GM18508 (cell line): ENCODE data around the gene NAALADL2.

Experiments used
- ATAC-seq: cut with Tn5 transposase; IDR thresholded peaks from one replicate; pipeline ENCODE4 v1.9.1; 2021; ENCODE audit warnings: moderate number of reproducible peaks; ENCODE audit not compliant: insufficient read depth, unreplicated experiment

NAALADL2 gene

GRCh38 chr3:175672119-175672689 lies 813.1 kb downstream of the NAALADL2 start:
- no peak for ATAC-seq

- no peak for ATAC-seq
These were observed 820.4 kb downstream of the NAALADL2 start for GRCh38 chr3:175679568-175679967.

GRCh38 chr3:175692256-175692655 lies 833.1 kb downstream of the NAALADL2 start:
- ATAC-seq: no peak

- ATAC-seq: no peak
These were observed 836.1 kb downstream of the NAALADL2 start for GRCh38 chr3:175695251-175695650.

GRCh38 chr3:175702956-175703355 lies 843.8 kb downstream of the NAALADL2 start:
- ATAC-seq: no peak

GRCh38 chr3:175704366-175705055 lies 845.4 kb downstream of the NAALADL2 start:
- ATAC-seq: no peak

- ATAC-seq: no peak
These were observed 854.1 kb downstream of the NAALADL2 start for GRCh38 chr3:175713268-175713667.

- no peak for ATAC-seq
These were observed 857.3 kb downstream of the NAALADL2 start for GRCh38 chr3:175716446-175716845.

- no peak for ATAC-seq
These were observed 867.1 kb downstream of the NAALADL2 start for GRCh38 chr3:175726228-175726627.

- no peak for ATAC-seq
These were observed 869.4 kb downstream of the NAALADL2 start for GRCh38 chr3:175728566-175728965.

- no peak for ATAC-seq
These were observed 870.3 kb downstream of the NAALADL2 start for GRCh38 chr3:175729466-175729865.

- no peak for ATAC-seq
These were observed 872.4 kb downstream of the NAALADL2 start for GRCh38 chr3:175731543-175731942.

GRCh38 chr3:175732017-175732416 lies 872.9 kb downstream of the NAALADL2 start:
- no peak for ATAC-seq

- ATAC-seq: no peak
These were observed 876.7 kb downstream of the NAALADL2 start for GRCh38 chr3:175735866-175736265.

GRCh38 chr3:175737646-175738572 lies 878.8 kb downstream of the NAALADL2 start:
- no peak for ATAC-seq

- no peak for ATAC-seq
These were observed 882.8 kb downstream of the NAALADL2 start for GRCh38 chr3:175741951-175742350.

- no peak for ATAC-seq
These were observed 884.7 kb downstream of the NAALADL2 start for GRCh38 chr3:175743733-175744400.

- ATAC-seq: no peak
These were observed 887.2 kb downstream of the NAALADL2 start for GRCh38 chr3:175746308-175746707.

- no peak for ATAC-seq
These were observed 889.1 kb downstream of the NAALADL2 start for GRCh38 chr3:175748087-175748730.

GRCh38 chr3:175749981-175750380 lies 890.8 kb downstream of the NAALADL2 start:
- no peak for ATAC-seq
